H1 (cell line): ENCODE results near the gene MACF1. TPM values are rescaled to one million over a fixed set of nuclear protein-coding genes. Genes with fewer than 3 reads are reported as not detected.

Experiments
- HDAC6 ChIP-seq: IDR thresholded peaks from one replicate; pipeline ENCODE4 v1.7.1; 2012; ENCODE audit warnings: low read depth, mild to moderate bottlenecking, inconsistent platforms, low read length, moderate library complexity
- KDM5A ChIP-seq: fragments of 200-600 bp; IDR thresholded peaks from 2 replicates; pipeline ENCODE4 v1.7.1; 2012; ENCODE audit warnings: mild to moderate bottlenecking, low read length, inconsistent platforms, mixed read lengths
- POLR2A ChIP-seq, 2 experiments: IDR thresholded peaks; 1 replicate in 1 of 2; 2 replicates in 1 of 2; pipeline ENCODE4 v1.6.1; 2011; ENCODE audit warnings: low read depth in 2 of 2, low read length in 2 of 2, mild to moderate bottlenecking in 2 of 2; ENCODE audit errors: control extremely low read depth in 1 of 2
- POU5F1 ChIP-seq: IDR thresholded peaks from 2 replicates; pipeline ENCODE4 v1.6.1; 2011; ENCODE audit warnings: low read depth, mild to moderate bottlenecking, low read length, moderate library complexity
- ZNF274 ChIP-seq: IDR thresholded peaks from 2 replicates; pipeline ENCODE4 v1.7.0; 2012; ENCODE audit warnings: low read length, borderline replicate concordance; ENCODE audit errors: extremely low read depth
- polyA plus RNA-seq, 7 experiments: library from polyadenylated mRNA; depleted of rRNA in 3 of 7; stranded (reverse) in 5 of 7; unstranded in 2 of 7; fragments of >200 nt in 5 of 7; fragments of 200-250 nt in 2 of 7; gene quantifications; 1 replicate in 5 of 7; 2 replicates in 1 of 7; 4 replicates in 1 of 7; pipeline versions ENCODE4 v1.2.1 to v1.2.3, GENCODE V29; 2011 to 2013; ENCODE audit warnings: missing spikeins in 2 of 7, mixed read lengths in 2 of 7
- total RNA-seq: library from RNA; stranded (reverse); fragmentation: NEBNext Ultra II Directional; extraction: Animal tissue kit (Norgen Biotek cat#: 25700); gene quantifications from 2 replicates; pipeline ENCODE4 v1.2.1, GENCODE V29; 2021
- TF ChIP-seq, protein P1 (sequence below): IDR thresholded peaks from 2 replicates; pipeline ENCODE4 v1.6.1; 2012; ENCODE audit warnings: inconsistent platforms
- TF ChIP-seq, protein P2 (sequence below): fragments of 300-600 bp; sonication (generic); IDR thresholded peaks from 2 replicates; pipeline ENCODE4 v1.7.1; 2012; ENCODE audit warnings: low read length, moderate library complexity, mild to moderate bottlenecking, inconsistent platforms; ENCODE audit not compliant: insufficient replicate concordance

Gene MACF1
- total and polyA plus RNA-seq, 2 of the 8 experiments (the other 6 are each of a cell fraction or from before 2014, with no cell fraction given): 59.8 to 285 TPM

DNA sequence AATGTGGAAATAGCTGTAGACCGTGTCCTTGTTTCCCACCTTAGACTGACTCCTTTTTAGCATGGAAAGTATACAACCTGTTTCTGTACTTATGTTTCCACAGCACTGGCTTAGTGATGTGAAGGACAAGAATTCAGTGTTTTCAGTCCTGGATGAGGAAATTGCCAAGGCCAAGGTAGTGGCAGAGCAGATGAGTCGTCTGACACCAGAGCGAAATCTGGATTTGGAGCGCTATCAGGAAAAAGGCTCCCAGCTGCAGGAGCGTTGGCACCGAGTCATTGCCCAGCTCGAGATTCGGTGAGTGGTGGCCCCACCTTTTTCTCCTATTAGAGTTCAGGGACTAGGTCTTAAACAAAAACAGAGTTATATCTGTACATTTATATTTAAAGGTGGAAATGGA, 112.6 kb downstream of the MACF1 start (continued):
- TF ChIP-seq HDAC6 (no peak), POLR2A (IDR thresholded peaks at IDR 0.05; ENCODE audit: control extremely low read depth in 1 of 2, low read depth in 2 of 2, low read length in 2 of 2) (no peak), KDM5A (no peak), ZNF274 (no peak), POU5F1 (no peak)
- TF ChIP-seq, protein P1, sequence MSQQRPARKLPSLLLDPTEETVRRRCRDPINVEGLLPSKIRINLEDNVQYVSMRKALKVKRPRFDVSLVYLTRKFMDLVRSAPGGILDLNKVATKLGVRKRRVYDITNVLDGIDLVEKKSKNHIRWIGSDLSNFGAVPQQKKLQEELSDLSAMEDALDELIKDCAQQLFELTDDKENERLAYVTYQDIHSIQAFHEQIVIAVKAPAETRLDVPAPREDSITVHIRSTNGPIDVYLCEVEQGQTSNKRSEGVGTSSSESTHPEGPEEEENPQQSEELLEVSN: no peak
- TF ChIP-seq, protein P2, sequence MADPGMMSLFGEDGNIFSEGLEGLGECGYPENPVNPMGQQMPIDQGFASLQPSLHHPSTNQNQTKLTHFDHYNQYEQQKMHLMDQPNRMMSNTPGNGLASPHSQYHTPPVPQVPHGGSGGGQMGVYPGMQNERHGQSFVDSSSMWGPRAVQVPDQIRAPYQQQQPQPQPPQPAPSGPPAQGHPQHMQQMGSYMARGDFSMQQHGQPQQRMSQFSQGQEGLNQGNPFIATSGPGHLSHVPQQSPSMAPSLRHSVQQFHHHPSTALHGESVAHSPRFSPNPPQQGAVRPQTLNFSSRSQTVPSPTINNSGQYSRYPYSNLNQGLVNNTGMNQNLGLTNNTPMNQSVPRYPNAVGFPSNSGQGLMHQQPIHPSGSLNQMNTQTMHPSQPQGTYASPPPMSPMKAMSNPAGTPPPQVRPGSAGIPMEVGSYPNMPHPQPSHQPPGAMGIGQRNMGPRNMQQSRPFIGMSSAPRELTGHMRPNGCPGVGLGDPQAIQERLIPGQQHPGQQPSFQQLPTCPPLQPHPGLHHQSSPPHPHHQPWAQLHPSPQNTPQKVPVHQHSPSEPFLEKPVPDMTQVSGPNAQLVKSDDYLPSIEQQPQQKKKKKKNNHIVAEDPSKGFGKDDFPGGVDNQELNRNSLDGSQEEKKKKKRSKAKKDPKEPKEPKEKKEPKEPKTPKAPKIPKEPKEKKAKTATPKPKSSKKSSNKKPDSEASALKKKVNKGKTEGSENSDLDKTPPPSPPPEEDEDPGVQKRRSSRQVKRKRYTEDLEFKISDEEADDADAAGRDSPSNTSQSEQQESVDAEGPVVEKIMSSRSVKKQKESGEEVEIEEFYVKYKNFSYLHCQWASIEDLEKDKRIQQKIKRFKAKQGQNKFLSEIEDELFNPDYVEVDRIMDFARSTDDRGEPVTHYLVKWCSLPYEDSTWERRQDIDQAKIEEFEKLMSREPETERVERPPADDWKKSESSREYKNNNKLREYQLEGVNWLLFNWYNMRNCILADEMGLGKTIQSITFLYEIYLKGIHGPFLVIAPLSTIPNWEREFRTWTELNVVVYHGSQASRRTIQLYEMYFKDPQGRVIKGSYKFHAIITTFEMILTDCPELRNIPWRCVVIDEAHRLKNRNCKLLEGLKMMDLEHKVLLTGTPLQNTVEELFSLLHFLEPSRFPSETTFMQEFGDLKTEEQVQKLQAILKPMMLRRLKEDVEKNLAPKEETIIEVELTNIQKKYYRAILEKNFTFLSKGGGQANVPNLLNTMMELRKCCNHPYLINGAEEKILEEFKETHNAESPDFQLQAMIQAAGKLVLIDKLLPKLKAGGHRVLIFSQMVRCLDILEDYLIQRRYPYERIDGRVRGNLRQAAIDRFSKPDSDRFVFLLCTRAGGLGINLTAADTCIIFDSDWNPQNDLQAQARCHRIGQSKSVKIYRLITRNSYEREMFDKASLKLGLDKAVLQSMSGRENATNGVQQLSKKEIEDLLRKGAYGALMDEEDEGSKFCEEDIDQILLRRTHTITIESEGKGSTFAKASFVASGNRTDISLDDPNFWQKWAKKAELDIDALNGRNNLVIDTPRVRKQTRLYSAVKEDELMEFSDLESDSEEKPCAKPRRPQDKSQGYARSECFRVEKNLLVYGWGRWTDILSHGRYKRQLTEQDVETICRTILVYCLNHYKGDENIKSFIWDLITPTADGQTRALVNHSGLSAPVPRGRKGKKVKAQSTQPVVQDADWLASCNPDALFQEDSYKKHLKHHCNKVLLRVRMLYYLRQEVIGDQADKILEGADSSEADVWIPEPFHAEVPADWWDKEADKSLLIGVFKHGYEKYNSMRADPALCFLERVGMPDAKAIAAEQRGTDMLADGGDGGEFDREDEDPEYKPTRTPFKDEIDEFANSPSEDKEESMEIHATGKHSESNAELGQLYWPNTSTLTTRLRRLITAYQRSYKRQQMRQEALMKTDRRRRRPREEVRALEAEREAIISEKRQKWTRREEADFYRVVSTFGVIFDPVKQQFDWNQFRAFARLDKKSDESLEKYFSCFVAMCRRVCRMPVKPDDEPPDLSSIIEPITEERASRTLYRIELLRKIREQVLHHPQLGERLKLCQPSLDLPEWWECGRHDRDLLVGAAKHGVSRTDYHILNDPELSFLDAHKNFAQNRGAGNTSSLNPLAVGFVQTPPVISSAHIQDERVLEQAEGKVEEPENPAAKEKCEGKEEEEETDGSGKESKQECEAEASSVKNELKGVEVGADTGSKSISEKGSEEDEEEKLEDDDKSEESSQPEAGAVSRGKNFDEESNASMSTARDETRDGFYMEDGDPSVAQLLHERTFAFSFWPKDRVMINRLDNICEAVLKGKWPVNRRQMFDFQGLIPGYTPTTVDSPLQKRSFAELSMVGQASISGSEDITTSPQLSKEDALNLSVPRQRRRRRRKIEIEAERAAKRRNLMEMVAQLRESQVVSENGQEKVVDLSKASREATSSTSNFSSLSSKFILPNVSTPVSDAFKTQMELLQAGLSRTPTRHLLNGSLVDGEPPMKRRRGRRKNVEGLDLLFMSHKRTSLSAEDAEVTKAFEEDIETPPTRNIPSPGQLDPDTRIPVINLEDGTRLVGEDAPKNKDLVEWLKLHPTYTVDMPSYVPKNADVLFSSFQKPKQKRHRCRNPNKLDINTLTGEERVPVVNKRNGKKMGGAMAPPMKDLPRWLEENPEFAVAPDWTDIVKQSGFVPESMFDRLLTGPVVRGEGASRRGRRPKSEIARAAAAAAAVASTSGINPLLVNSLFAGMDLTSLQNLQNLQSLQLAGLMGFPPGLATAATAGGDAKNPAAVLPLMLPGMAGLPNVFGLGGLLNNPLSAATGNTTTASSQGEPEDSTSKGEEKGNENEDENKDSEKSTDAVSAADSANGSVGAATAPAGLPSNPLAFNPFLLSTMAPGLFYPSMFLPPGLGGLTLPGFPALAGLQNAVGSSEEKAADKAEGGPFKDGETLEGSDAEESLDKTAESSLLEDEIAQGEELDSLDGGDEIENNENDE: no peak
- TF ChIP-seq, all 59 proteins: peak for 0
